ENCODE results near the gene DDIT4L. TPM values are rescaled to one million over a fixed set of nuclear protein-coding genes. Genes with fewer than 3 reads are reported as not detected.
"Not testable (repeated sequence)": the region's sequence is repeated elsewhere in the genome, so short reads cannot be mapped to it uniquely, and the experiment has no call there.

DDIT4L gene, protein sequence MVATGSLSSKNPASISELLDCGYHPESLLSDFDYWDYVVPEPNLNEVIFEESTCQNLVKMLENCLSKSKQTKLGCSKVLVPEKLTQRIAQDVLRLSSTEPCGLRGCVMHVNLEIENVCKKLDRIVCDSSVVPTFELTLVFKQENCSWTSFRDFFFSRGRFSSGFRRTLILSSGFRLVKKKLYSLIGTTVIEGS
- total RNA-seq: under 1 TPM in 1 of 3 donors, not detected in 2; 0.08 TPM

GRCh38 chr4:100189820-100190642 is at the start of gene DDIT4L:
DDIT4L (minus strand) TSS chr4:100190468; CDS start chr4:100189983, 485 bp downstream.
- H3K4me3 Mint-ChIP-seq: peak within 1 kb of the TSS; percentile 72

GRCh38 chr4:100240008-100240407 is 49.7 kb upstream of the DDIT4L start:
- H3K27me3 Mint-ChIP-seq (ENCODE audit: low read depth): peaks cover 3% of the 10 kb centered on the region
- no peak for ATAC-seq
- peaks cover 5% of the 10 kb centered on the region for H3K4me1 Mint-ChIP-seq (ENCODE audit: low read depth)
- no peak overlapping the region for H3K4me3 Mint-ChIP-seq
- no peak for DNase-seq
- no peaks in the 10 kb centered on the region for H3K9me3 Mint-ChIP-seq
- no peaks in the 10 kb centered on the region for H3K36me3 Mint-ChIP-seq (ENCODE audit: insufficient read depth)

More at GRCh38 chr4:100189820-100190642, at the start of gene DDIT4L:
- peak; percentile 52 to 66 for ATAC-seq
- no peak for DNase-seq
- H3K36me3 Mint-ChIP-seq (ENCODE audit: insufficient read depth): no peaks in the 10 kb centered on the region
- peaks cover 32% of the 10 kb centered on the region for H3K27me3 Mint-ChIP-seq (ENCODE audit: low read depth)
- H3K9me3 Mint-ChIP-seq: no peaks in the 10 kb centered on the region
- peaks cover 16% of the 10 kb centered on the region for H3K4me1 Mint-ChIP-seq (ENCODE audit: low read depth)

DNA sequence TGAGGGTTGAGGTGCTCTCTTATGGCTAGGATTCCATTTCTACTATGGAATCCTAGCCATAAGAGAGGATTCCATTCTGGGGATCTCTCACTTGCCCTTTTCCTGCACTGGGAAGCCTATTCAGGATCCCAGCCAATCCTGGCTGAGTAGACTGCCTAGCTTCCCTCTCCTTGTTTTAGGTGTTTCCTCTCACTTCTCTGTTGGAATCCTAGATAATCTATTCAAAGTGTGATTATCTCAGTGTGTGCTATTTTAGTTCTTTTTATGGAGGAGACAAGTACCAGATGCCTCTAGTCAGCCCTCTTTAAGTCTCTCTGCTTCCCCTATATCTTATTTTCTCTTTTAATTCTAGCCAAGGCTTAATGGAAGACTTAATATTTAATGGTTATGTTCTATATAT is 34.5 kb upstream of the DDIT4L start:
- peaks cover 5% of the 10 kb centered on the region for H3K27me3 Mint-ChIP-seq (ENCODE audit: low read depth)
- no peak overlapping the region for H3K4me3 Mint-ChIP-seq
- H3K9me3 Mint-ChIP-seq: peaks cover 27% of the 10 kb centered on the region
- no peak for DNase-seq
- no peaks in the 10 kb centered on the region for H3K4me1 Mint-ChIP-seq (ENCODE audit: low read depth)
- no peaks in the 10 kb centered on the region for H3K36me3 Mint-ChIP-seq (ENCODE audit: insufficient read depth)
- no peak for ATAC-seq

GRCh38 chr4:100224160-100224559 is 33.9 kb upstream of the DDIT4L start:
- H3K9me3 Mint-ChIP-seq: peaks cover 24% of the 10 kb centered on the region
- no peak overlapping the region for H3K4me3 Mint-ChIP-seq
- H3K4me1 Mint-ChIP-seq (ENCODE audit: low read depth): no peaks in the 10 kb centered on the region
- no peak for ATAC-seq
- peaks cover 5% of the 10 kb centered on the region for H3K27me3 Mint-ChIP-seq (ENCODE audit: low read depth)
- DNase-seq: no peak
- H3K36me3 Mint-ChIP-seq (ENCODE audit: insufficient read depth): no peaks in the 10 kb centered on the region

DNA sequence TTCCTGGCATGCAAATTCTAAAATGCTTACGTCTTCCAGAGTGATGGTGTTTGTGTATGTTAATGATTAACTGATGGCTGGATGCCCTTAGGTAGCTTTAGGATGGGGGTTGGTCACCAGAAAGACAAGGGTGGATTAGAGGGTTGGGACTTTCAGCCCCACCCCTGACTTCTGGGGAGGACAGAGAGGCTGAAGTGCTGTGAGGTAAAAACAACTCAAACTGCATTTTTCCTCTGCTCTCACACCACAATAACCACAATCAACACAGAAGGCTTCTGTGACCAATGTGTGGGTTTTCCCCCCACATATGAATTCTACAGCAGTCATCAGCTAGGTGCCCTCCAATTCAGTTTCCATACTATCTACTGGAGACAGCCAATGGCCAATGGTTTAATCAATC is 18.7 kb upstream of the DDIT4L start:
- Mint-ChIP-seq H3K4me1 (ENCODE audit: low read depth) (no peaks in the 10 kb centered on the region), H3K36me3 (ENCODE audit: insufficient read depth) (no peaks in the 10 kb centered on the region), H3K4me3 (no peak overlapping the region), H3K9me3 (no peaks in the 10 kb centered on the region), H3K27me3 (ENCODE audit: low read depth) (peaks cover 10% of the 10 kb centered on the region)
- ATAC-seq (peak; percentile 32 to 37), DNase-seq (no peak)

GRCh38 chr4:100208459-100208858 is 18.2 kb upstream of the DDIT4L start:
- H3K4me1 Mint-ChIP-seq (ENCODE audit: low read depth): no peaks in the 10 kb centered on the region
- no peak for DNase-seq
- no peak for ATAC-seq
- H3K27me3 Mint-ChIP-seq (ENCODE audit: low read depth): peaks cover 10% of the 10 kb centered on the region
- no peaks in the 10 kb centered on the region for H3K36me3 Mint-ChIP-seq (ENCODE audit: insufficient read depth)
- no peaks in the 10 kb centered on the region for H3K9me3 Mint-ChIP-seq
- H3K4me3 Mint-ChIP-seq: no peak overlapping the region

- Mint-ChIP-seq H3K27me3 (ENCODE audit: low read depth) (peaks cover 10% of the 10 kb centered on the region), H3K4me3 (no peak overlapping the region), H3K9me3 (no peaks in the 10 kb centered on the region), H3K36me3 (ENCODE audit: insufficient read depth) (no peaks in the 10 kb centered on the region), H3K4me1 (ENCODE audit: low read depth) (no peaks in the 10 kb centered on the region)
- no peak for ATAC-seq
- DNase-seq: no peak
These were observed 16.6 kb upstream of the DDIT4L start for GRCh38 chr4:100206850-100207249.

DNA sequence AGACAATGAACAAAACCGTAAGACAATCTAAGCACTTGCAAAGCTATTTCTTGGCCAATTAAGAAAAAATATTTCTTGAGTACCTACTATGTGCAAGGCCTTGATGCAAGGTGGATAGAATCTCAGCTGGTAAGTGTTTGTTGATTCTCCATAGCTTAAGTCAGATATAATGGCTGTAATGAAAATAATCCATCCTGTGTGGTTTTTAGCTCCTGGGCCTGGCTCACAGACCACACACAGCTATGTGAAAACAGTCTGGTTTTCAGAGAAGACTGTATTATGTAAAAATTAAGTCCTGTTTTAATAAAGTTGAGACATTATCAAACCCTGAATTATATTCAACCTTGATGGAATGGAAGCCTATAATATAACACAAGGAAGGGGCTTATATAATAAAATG is 7.8 kb upstream of the DDIT4L start:
- H3K4me1 Mint-ChIP-seq (ENCODE audit: low read depth): no peaks in the 10 kb centered on the region
- ATAC-seq (no peak), DNase-seq (no peak)
- no peaks in the 10 kb centered on the region for H3K27me3 Mint-ChIP-seq (ENCODE audit: low read depth)
- H3K4me3 Mint-ChIP-seq: no peak overlapping the region
- H3K9me3 Mint-ChIP-seq: no peaks in the 10 kb centered on the region
- no peaks in the 10 kb centered on the region for H3K36me3 Mint-ChIP-seq (ENCODE audit: insufficient read depth)

GRCh38 chr4:100196388-100197071 is 6.3 kb upstream of the DDIT4L start:
- not testable (repeated sequence) for ATAC-seq; H3K27me3 Mint-ChIP-seq (ENCODE audit: low read depth)

DNA sequence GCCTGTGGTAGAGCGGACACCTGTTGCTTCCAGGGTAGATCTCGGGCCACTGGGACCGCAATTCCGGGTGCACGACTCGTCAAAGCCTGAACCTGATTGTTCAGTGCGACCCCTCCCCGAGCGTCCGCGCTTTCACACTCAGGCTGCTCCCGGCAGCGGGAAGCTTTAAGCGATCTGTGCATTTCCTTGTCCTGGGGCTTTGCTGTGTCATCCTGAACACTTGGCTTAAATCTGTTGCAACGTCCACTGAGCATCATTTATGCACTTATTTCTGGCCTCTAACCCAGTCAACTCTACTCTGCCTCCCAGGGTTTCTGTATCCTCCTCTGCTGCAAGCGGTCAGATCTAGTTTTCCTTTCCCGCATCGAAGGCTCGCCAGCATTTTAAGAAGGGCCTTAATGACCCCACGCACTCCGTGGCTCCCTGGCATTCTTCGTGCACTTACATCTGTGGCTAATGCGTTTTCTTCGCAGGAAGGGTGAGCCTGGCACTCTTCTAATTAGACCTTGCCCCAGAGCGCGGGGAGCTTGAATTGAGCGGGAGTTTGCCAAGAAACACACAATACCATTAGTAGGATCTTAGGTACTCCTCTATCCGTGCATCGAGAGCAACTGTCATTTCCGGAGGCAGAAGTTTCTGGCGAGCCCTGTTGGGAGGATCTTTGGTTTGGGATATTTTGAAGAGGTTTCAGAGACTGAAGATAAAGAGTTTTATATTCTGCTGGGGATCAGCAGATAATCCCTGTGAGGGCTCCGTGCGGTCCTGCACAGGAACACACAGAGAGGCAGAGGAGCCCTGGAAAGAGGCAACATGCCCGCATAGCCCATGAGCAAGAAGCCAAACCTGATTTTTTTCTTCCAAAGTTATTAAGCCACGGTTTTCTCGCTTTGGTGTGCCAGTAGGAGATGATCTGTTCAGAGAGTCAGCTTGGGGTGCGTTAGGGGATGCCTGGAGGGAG is 654 bp upstream of the DDIT4L start:
- H3K36me3 Mint-ChIP-seq (ENCODE audit: insufficient read depth): no peaks in the 10 kb centered on the region
- ATAC-seq (peak; percentile 20 to 45), DNase-seq (no peak)
- H3K4me3 Mint-ChIP-seq: peak overlapping the region; percentile 72
- H3K9me3 Mint-ChIP-seq: no peaks in the 10 kb centered on the region
- peaks cover 32% of the 10 kb centered on the region for H3K27me3 Mint-ChIP-seq (ENCODE audit: low read depth)
- peaks cover 16% of the 10 kb centered on the region for H3K4me1 Mint-ChIP-seq (ENCODE audit: low read depth)

More at GRCh38 chr4:100196388-100197071, 6.3 kb upstream of the DDIT4L start:
- DNase-seq; H3K9me3 Mint-ChIP-seq; H3K4me3 Mint-ChIP-seq; H3K36me3 Mint-ChIP-seq (ENCODE audit: insufficient read depth); H3K4me1 Mint-ChIP-seq (ENCODE audit: low read depth): not testable (repeated sequence)

GRCh38 chr4:100188829-100189228 is 1.4 kb downstream of the DDIT4L start:
- H3K4me3 Mint-ChIP-seq: no peak overlapping the region
- H3K27me3 Mint-ChIP-seq (ENCODE audit: low read depth): peaks cover 32% of the 10 kb centered on the region
- ATAC-seq: no peak
- no peaks in the 10 kb centered on the region for H3K36me3 Mint-ChIP-seq (ENCODE audit: insufficient read depth)
- no peak for DNase-seq
- H3K9me3 Mint-ChIP-seq: no peaks in the 10 kb centered on the region
- H3K4me1 Mint-ChIP-seq (ENCODE audit: low read depth): peaks cover 16% of the 10 kb centered on the region

- H3K9me3 Mint-ChIP-seq: no peaks in the 10 kb centered on the region
- no peak overlapping the region for H3K4me3 Mint-ChIP-seq
- H3K4me1 Mint-ChIP-seq (ENCODE audit: low read depth): peaks cover 16% of the 10 kb centered on the region
- peaks cover 32% of the 10 kb centered on the region for H3K27me3 Mint-ChIP-seq (ENCODE audit: low read depth)
- no peaks in the 10 kb centered on the region for H3K36me3 Mint-ChIP-seq (ENCODE audit: insufficient read depth)
- no peak for ATAC-seq
- DNase-seq: no peak
These were observed 2.5 kb downstream of the DDIT4L start for GRCh38 chr4:100187781-100188180.

DNA sequence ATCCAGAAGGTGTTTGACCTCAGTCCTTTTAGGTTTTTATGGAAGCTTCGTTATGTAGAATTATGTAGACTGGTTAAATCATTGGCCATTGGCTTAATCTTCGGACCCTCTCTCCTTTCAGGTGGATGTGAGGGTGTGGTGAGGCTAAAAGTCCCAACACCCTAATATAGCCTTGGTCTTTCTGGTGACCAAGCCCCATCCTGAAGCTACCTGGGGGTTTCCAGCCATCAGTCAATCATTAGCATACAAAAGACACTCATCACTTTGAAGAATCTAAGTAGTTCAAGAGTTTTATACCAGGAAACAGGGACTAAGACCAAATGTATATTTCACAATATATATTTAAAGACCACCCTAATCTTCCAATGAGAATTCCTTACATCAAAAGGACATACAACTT is 5.5 kb downstream of the DDIT4L start:
- peaks cover 19% of the 10 kb centered on the region for H3K27me3 Mint-ChIP-seq (ENCODE audit: low read depth)
- H3K9me3 Mint-ChIP-seq: no peaks in the 10 kb centered on the region
- peaks cover 8% of the 10 kb centered on the region for H3K4me1 Mint-ChIP-seq (ENCODE audit: low read depth)
- no peak for DNase-seq
- no peak for ATAC-seq
- H3K4me3 Mint-ChIP-seq: no peak overlapping the region
- no peaks in the 10 kb centered on the region for H3K36me3 Mint-ChIP-seq (ENCODE audit: insufficient read depth)

DNA sequence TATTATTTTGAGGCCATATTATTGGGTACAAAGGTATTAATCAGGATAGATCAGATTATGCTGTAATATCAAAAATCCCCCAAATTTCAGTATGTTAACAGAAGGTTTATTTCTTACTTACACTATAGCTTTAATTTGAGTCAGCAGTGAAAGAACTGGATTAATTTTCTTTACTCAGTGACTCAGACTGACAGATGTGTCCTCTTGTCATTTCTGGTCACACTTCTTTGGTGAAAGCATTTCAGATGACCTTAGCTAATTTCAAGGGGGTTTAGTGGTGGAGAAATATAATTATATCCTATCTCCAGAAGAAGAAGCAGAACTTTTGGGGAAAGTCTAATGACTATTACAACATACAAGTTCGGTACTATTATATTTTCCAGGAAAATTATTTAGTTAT is 12.4 kb downstream of the DDIT4L start:
- Mint-ChIP-seq H3K4me3 (no peak overlapping the region), H3K9me3 (no peaks in the 10 kb centered on the region), H3K4me1 (ENCODE audit: low read depth) (no peaks in the 10 kb centered on the region), H3K36me3 (ENCODE audit: insufficient read depth) (no peaks in the 10 kb centered on the region), H3K27me3 (ENCODE audit: low read depth) (peaks cover 2% of the 10 kb centered on the region)
- DNase-seq (no peak), ATAC-seq (no peak)

Data from activated T-cell treated with anti-CD3 and anti-CD28 coated beads, Interleukin-2, amount 50 U/mL, for 4 hours (primary cell).